Measurements from ENCODE around the gene EFCAB10.

- TF ChIP-seq ZZZ3 (CRISPR knock-in tag; IDR thresholded peaks at IDR 0.05; ENCODE audit: borderline replicate concordance) (no peak), ZNF101 (CRISPR knock-in tag; IDR thresholded peaks at IDR 0.05; ENCODE audit: borderline replicate concordance, low read depth) (no peak), HOMEZ (CRISPR knock-in tag; IDR thresholded peaks at IDR 0.05; ENCODE audit: low read depth) (no peak), TFAP4 (IDR thresholded peaks at IDR 0.05; ENCODE audit: borderline replicate concordance, low read depth) (no peak), ZNF18 (CRISPR knock-in tag; IDR thresholded peaks at IDR 0.05; ENCODE audit: insufficient replicate concordance) (no peak)
These were observed 13.5 kb downstream of the EFCAB10 start for GRCh38 chr7:105567821-105568220.
